HEK293 (cell line): Measurements from ENCODE around the gene C19orf25.

Experiments used
- GLI2 ChIP-seq: fragments of 450-650 bp; formaldehyde crosslinking; IDR thresholded peaks from 2 replicates; pipeline ENCODE4; 2017; ENCODE audit warnings: missing biosample characterization, missing genetic modification characterization, low read depth, borderline replicate concordance
- MEIS1 ChIP-seq: sonication (generic); formaldehyde crosslinking; IDR thresholded peaks from 2 replicates; pipeline ENCODE4 v1.8.1; 2022; ENCODE audit warnings: missing genetic modification reagents, mild to moderate bottlenecking, borderline replicate concordance
- MZF1 ChIP-seq: fragments of 450-650 bp; formaldehyde crosslinking; IDR thresholded peaks from 2 replicates; pipeline ENCODE4 v1.5.1; 2017; ENCODE audit warnings: missing biosample characterization, missing genetic modification characterization, borderline replicate concordance
- OVOL3 ChIP-seq: fragments of 450-650 bp; formaldehyde crosslinking; IDR thresholded peaks from 2 replicates; pipeline ENCODE4 v1.5.1; 2016; ENCODE audit warnings: missing biosample characterization, missing genetic modification characterization
- ZBTB7A ChIP-seq: fragments of 450-650 bp; formaldehyde crosslinking; IDR thresholded peaks from 2 replicates; pipeline ENCODE4 v1.5.1; 2016; ENCODE audit warnings: low read depth, missing biosample characterization, missing genetic modification characterization
- ZFP3 ChIP-seq: fragments of 450-650 bp; formaldehyde crosslinking; IDR thresholded peaks from 2 replicates; pipeline ENCODE4 v1.5.1; 2016; ENCODE audit warnings: low read depth, missing biosample characterization, missing genetic modification characterization
- ZFP69B ChIP-seq: fragments of 450-650 bp; formaldehyde crosslinking; IDR thresholded peaks from 2 replicates; pipeline ENCODE4 v1.5.1; 2016; ENCODE audit warnings: missing biosample characterization, missing genetic modification characterization
- ZNF138 ChIP-seq: fragments of 450-650 bp; formaldehyde crosslinking; IDR thresholded peaks from 2 replicates; pipeline ENCODE4 v1.5.1; 2016; ENCODE audit warnings: missing biosample characterization, missing genetic modification characterization, borderline replicate concordance
- ZNF140 ChIP-seq: fragments of 450-650 bp; formaldehyde crosslinking; IDR thresholded peaks from 2 replicates; pipeline ENCODE4 v1.5.1; 2016; ENCODE audit warnings: missing biosample characterization, missing genetic modification characterization
- ZNF2 ChIP-seq: fragments of 450-650 bp; formaldehyde crosslinking; IDR thresholded peaks from 2 replicates; pipeline ENCODE4 v1.5.1; 2016; ENCODE audit warnings: missing biosample characterization, missing genetic modification characterization
- ZNF202 ChIP-seq: fragments of 450-650 bp; formaldehyde crosslinking; IDR thresholded peaks from 2 replicates; pipeline ENCODE4 v1.5.1; 2016; ENCODE audit warnings: missing biosample characterization, missing genetic modification characterization, borderline replicate concordance
- ZNF24 ChIP-seq: fragments of 450-650 bp; formaldehyde crosslinking; IDR thresholded peaks from 2 replicates; pipeline ENCODE4 v1.5.1; 2016; ENCODE audit warnings: missing biosample characterization, missing genetic modification characterization
- ZNF248 ChIP-seq: fragments of 450-650 bp; formaldehyde crosslinking; IDR thresholded peaks from 2 replicates; pipeline ENCODE4 v1.5.1; 2017; ENCODE audit warnings: missing biosample characterization, missing genetic modification characterization
- ZNF324 ChIP-seq: fragments of 450-650 bp; formaldehyde crosslinking; IDR thresholded peaks from 2 replicates; pipeline ENCODE4 v1.5.1; 2016; ENCODE audit warnings: missing biosample characterization, missing genetic modification characterization
- ZNF350 ChIP-seq: fragments of 450-650 bp; formaldehyde crosslinking; IDR thresholded peaks from 2 replicates; pipeline ENCODE4 v1.5.0; 2017; ENCODE audit warnings: missing biosample characterization, mild to moderate bottlenecking, missing genetic modification characterization
- ZNF354C ChIP-seq: fragments of 450-650 bp; formaldehyde crosslinking; IDR thresholded peaks from 2 replicates; pipeline ENCODE4 v1.5.1; 2016; ENCODE audit warnings: missing biosample characterization, missing genetic modification characterization, low read depth, borderline replicate concordance
- ZNF391 ChIP-seq: fragments of 450-650 bp; formaldehyde crosslinking; IDR thresholded peaks from 2 replicates; pipeline ENCODE4 v1.5.1; 2016; ENCODE audit warnings: low read depth, missing biosample characterization, missing genetic modification characterization, borderline replicate concordance
- ZNF423 ChIP-seq: fragments of 450-650 bp; formaldehyde crosslinking; IDR thresholded peaks from 2 replicates; pipeline ENCODE4 v1.5.1; 2016; ENCODE audit warnings: missing biosample characterization, missing genetic modification characterization
- ZNF521 ChIP-seq: fragments of 450-650 bp; formaldehyde crosslinking; IDR thresholded peaks from 2 replicates; pipeline ENCODE4 v1.5.1; 2017; ENCODE audit warnings: missing biosample characterization, mild to moderate bottlenecking, missing genetic modification characterization
- ZNF549 ChIP-seq: fragments of 450-650 bp; IDR thresholded peaks from 2 replicates; pipeline ENCODE4 v1.5.1; 2018; ENCODE audit warnings: missing biosample characterization, missing genetic modification characterization, mild to moderate bottlenecking, inconsistent platforms, moderate library complexity
- ZNF670 ChIP-seq: fragments of 450-650 bp; formaldehyde crosslinking; IDR thresholded peaks from 2 replicates; pipeline ENCODE4 v1.5.1; 2016; ENCODE audit warnings: missing biosample characterization, missing genetic modification characterization, low read depth
- ZNF768 ChIP-seq: fragments of 450-650 bp; formaldehyde crosslinking; IDR thresholded peaks from 2 replicates; pipeline ENCODE4 v1.5.1; 2018; ENCODE audit warnings: missing biosample characterization, mild to moderate bottlenecking, missing genetic modification characterization
- TF ChIP-seq, protein P1 (sequence below): fragments of 450-650 bp; formaldehyde crosslinking; IDR thresholded peaks from 2 replicates; pipeline ENCODE4 v1.5.1; 2016; ENCODE audit warnings: missing biosample characterization, missing genetic modification characterization, low read depth
- TF ChIP-seq, protein P2 (sequence below): fragments of 450-650 bp; formaldehyde crosslinking; IDR thresholded peaks from 2 replicates; pipeline ENCODE4 v1.5.1; 2016; ENCODE audit warnings: missing biosample characterization, missing genetic modification characterization
- TF ChIP-seq, protein P3 (sequence below): fragments of 450-650 bp; formaldehyde crosslinking; optimal IDR thresholded peaks from 2 replicates; pipeline ENCODE3; 2016; ENCODE audit warnings: missing biosample characterization, mild to moderate bottlenecking, missing genetic modification characterization
- TF ChIP-seq, protein P4 (sequence below): fragments of 450-650 bp; formaldehyde crosslinking; IDR thresholded peaks from 2 replicates; pipeline ENCODE4 v1.5.1; 2016; ENCODE audit warnings: missing biosample characterization, missing genetic modification characterization
- TF ChIP-seq, protein P5 (sequence below): fragments of 450-650 bp; formaldehyde crosslinking; conservative IDR thresholded peaks from 2 replicates; pipeline ENCODE4 v1.5.1; 2016; ENCODE audit warnings: low read depth, missing biosample characterization, missing genetic modification characterization
- TF ChIP-seq, protein P6 (sequence below): fragments of 450-650 bp; formaldehyde crosslinking; IDR thresholded peaks from 2 replicates; pipeline ENCODE4 v1.5.1; 2017; ENCODE audit warnings: missing biosample characterization, missing genetic modification characterization

Gene C19orf25

DNA sequence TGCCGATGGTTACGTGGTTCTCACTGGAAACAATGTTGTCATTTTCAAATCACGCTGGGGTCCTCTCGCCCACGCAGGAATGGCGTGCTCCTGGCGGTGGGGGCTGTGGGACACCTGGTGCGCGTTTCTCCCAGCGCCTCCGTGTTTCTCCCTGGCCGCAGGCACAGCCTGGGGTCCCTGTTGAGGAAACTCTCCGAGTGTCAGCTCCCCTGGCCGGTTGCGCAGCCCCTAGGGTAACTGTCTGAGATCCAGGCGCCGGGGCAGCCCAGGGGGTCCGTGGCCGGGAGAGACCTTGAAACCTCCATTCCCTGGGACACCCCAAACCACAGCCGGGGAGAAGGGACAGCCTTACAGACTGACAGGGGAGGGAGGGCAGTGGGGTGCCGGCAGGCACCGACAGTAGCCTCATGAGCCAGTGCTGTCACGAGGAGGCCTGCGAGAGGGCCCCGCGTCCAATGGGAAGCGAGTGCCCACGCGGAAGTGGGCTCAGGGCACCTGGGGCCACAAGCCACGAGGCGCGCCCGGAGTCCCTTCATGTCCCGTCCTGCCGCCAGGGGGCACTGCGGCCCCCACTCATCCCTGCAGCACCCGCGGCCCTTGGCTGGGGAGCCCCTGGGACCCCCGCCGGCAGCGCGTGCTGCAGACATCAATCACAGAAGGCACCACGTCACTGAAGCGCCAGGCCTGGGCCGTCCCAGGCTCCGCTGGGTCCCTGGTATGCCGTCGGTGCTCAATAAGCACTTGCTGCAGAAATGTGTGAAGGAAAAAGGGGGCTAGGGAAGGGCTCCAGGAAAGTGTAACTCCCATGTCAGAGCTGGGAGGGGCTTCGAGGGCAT lies 24.3 kb upstream of the C19orf25 start (continued):
- TF ChIP-seq ZNF324 (tag by site-specific recombination): 0 out of 2 replicates have a peak, but pooled peaks have one; percentile 40
- no peak for TF ChIP-seq MZF1
- no peak for TF ChIP-seq OVOL3 (tag by site-specific recombination)
- TF ChIP-seq, protein P1, sequence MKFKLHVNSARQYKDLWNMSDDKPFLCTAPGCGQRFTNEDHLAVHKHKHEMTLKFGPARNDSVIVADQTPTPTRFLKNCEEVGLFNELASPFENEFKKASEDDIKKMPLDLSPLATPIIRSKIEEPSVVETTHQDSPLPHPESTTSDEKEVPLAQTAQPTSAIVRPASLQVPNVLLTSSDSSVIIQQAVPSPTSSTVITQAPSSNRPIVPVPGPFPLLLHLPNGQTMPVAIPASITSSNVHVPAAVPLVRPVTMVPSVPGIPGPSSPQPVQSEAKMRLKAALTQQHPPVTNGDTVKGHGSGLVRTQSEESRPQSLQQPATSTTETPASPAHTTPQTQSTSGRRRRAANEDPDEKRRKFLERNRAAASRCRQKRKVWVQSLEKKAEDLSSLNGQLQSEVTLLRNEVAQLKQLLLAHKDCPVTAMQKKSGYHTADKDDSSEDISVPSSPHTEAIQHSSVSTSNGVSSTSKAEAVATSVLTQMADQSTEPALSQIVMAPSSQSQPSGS (tag by site-specific recombination): no peak
- no peak for TF ChIP-seq ZNF350
- no peak for TF ChIP-seq ZNF670 (tag by site-specific recombination)
- TF ChIP-seq ZNF391: peak; percentile 42; the same call in 1 of the 2 replicates
- TF ChIP-seq ZNF549 (tag by site-specific recombination): no peak
- no peak for TF ChIP-seq ZNF140 (tag by site-specific recombination)
- peak; percentile 55; the same call in 1 of the 2 replicates for TF ChIP-seq ZBTB7A
- peak; percentile 49; the same call in 1 of the 2 replicates for TF ChIP-seq ZNF423 (tag by site-specific recombination)
- TF ChIP-seq, protein P2, sequence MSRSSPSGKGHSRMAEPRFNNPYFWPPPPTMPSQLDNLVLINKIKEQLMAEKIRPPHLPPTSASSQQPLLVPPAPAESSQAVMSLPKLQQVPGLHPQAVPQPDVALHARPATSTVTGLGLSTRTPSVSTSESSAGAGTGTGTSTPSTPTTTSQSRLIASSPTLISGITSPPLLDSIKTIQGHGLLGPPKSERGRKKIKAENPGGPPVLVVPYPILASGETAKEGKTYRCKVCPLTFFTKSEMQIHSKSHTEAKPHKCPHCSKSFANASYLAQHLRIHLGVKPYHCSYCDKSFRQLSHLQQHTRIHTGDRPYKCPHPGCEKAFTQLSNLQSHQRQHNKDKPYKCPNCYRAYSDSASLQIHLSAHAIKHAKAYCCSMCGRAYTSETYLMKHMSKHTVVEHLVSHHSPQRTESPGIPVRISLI: no peak
- peak; percentile 42; the same call in 1 of the 2 replicates for TF ChIP-seq ZNF24
- TF ChIP-seq MEIS1 (CRISPR knock-in tag): no peak
- TF ChIP-seq, protein P3, sequence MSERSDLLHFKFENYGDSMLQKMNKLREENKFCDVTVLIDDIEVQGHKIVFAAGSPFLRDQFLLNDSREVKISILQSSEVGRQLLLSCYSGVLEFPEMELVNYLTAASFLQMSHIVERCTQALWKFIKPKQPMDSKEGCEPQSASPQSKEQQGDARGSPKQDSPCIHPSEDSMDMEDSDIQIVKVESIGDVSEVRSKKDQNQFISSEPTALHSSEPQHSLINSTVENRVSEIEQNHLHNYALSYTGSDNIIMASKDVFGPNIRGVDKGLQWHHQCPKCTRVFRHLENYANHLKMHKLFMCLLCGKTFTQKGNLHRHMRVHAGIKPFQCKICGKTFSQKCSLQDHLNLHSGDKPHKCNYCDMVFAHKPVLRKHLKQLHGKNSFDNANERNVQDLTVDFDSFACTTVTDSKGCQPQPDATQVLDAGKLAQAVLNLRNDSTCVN (tag by site-specific recombination): peak; percentile 69
- no peak for TF ChIP-seq GLI2 (tag by site-specific recombination)
- TF ChIP-seq ZNF768: no peak
- no peak for TF ChIP-seq ZNF521 (tag by site-specific recombination)
- no peak for TF ChIP-seq ZFP3 (tag by site-specific recombination)
- peak; percentile 87; the same call in 1 of the 2 replicates for TF ChIP-seq ZNF2 (tag by site-specific recombination)
- TF ChIP-seq, protein P4, sequence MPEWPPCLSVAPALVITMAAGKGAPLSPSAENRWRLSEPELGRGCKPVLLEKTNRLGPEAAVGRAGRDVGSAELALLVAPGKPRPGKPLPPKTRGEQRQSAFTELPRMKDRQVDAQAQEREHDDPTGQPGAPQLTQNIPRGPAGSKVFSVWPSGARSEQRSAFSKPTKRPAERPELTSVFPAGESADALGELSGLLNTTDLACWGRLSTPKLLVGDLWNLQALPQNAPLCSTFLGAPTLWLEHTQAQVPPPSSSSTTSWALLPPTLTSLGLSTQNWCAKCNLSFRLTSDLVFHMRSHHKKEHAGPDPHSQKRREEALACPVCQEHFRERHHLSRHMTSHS: no peak
- no peak for TF ChIP-seq ZNF248 (tag by site-specific recombination)
- no peak for TF ChIP-seq ZNF138 (tag by site-specific recombination)
- TF ChIP-seq ZNF202 (tag by site-specific recombination): no peak
- TF ChIP-seq, protein P5, sequence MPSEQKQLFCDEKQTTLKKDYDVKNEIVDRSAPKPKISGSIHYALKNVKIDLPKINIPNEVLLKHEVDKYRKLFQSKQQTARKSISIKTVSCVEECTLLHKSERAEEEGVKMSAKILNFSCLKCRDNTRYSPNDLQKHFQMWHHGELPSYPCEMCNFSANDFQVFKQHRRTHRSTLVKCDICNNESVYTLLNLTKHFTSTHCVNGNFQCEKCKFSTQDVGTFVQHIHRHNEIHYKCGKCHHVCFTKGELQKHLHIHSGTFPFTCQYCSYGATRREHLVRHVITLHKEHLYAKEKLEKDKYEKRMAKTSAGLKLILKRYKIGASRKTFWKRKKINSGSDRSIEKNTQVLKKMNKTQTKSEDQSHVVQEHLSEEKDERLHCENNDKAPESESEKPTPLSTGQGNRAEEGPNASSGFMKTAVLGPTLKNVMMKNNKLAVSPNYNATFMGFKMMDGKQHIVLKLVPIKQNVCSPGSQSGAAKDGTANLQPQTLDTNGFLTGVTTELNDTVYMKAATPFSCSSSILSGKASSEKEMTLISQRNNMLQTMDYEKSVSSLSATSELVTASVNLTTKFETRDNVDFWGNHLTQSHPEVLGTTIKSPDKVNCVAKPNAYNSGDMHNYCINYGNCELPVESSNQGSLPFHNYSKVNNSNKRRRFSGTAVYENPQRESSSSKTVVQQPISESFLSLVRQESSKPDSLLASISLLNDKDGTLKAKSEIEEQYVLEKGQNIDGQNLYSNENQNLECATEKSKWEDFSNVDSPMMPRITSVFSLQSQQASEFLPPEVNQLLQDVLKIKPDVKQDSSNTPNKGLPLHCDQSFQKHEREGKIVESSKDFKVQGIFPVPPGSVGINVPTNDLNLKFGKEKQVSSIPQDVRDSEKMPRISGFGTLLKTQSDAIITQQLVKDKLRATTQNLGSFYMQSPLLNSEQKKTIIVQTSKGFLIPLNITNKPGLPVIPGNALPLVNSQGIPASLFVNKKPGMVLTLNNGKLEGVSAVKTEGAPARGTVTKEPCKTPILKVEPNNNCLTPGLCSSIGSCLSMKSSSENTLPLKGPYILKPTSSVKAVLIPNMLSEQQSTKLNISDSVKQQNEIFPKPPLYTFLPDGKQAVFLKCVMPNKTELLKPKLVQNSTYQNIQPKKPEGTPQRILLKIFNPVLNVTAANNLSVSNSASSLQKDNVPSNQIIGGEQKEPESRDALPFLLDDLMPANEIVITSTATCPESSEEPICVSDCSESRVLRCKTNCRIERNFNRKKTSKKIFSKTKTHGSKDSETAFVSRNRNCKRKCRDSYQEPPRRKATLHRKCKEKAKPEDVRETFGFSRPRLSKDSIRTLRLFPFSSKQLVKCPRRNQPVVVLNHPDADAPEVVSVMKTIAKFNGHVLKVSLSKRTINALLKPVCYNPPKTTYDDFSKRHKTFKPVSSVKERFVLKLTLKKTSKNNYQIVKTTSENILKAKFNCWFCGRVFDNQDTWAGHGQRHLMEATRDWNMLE (tag by site-specific recombination): no peak
- peak; percentile 90 for TF ChIP-seq ZFP69B (tag by site-specific recombination)
- TF ChIP-seq ZNF354C (tag by site-specific recombination): no peak
- TF ChIP-seq, protein P6, sequence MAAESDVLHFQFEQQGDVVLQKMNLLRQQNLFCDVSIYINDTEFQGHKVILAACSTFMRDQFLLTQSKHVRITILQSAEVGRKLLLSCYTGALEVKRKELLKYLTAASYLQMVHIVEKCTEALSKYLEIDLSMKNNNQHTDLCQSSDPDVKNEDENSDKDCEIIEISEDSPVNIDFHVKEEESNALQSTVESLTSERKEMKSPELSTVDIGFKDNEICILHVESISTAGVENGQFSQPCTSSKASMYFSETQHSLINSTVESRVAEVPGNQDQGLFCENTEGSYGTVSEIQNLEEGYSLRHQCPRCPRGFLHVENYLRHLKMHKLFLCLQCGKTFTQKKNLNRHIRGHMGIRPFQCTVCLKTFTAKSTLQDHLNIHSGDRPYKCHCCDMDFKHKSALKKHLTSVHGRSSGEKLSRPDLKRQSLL (tag by site-specific recombination): 0 out of 2 replicates have a peak, but pooled peaks have one; percentile 21
